ENCODE data around the gene ZRANB3. TPM values are rescaled to one million over a fixed set of nuclear protein-coding genes. Genes with fewer than 3 reads are reported as not detected.

Gene ZRANB3
- total and polyA plus RNA-seq, 4 donors, result 2.5 to 7.2 (median 4.1) TPM

- TF ChIP-seq CTCF (IDR thresholded peaks at IDR 0.05; ENCODE audit: low read depth, low read length, missing input control) (no peak), ATF3 (IDR thresholded peaks at IDR 0.05) (no peak)
Observed at GRCh38 chr2:135189148-135189547, 341.9 kb downstream of the ZRANB3 start (continued).

GRCh38 chr2:135187270-135187669 is 343.7 kb downstream of the ZRANB3 start:
- Histone ChIP-seq H3K27ac (ENCODE audit: low read depth in 1 of 2, low read length in 2 of 2) (no peak overlapping the region), H3K36me3 (ENCODE audit: control insufficient read depth in 4 of 4, insufficient read depth in 3 of 4, low read depth in 1 of 4, low read length in 3 of 4) (no peaks in the 10 kb centered on the region), H3K9ac (ENCODE audit: low read depth in 1 of 2, low read length in 2 of 2) (no peak overlapping the region), H3K9me3 (ENCODE audit: control insufficient read depth in 4 of 4, low read length in 3 of 4) (peaks cover 0 to 5% (median 0%) of the 10 kb centered on the region in 4 donors), H3K4me1 (ENCODE audit: control insufficient read depth in 4 of 4, insufficient read depth in 4 of 4, low read length in 3 of 4) (no peaks in the 10 kb centered on the region), H3K27me3 (ENCODE audit: control insufficient read depth in 4 of 4, insufficient read depth in 4 of 4, low read length in 3 of 4) (no peaks in the 10 kb centered on the region), H3K4me3 (ENCODE audit: low read depth in 1 of 3, low read length in 3 of 3) (no peak overlapping the region)
- DNase-seq (ENCODE audit: low spot score), result no peak
- 89% methylated on average over 3 of the region's 3 CpGs for WGBS
- TF ChIP-seq FOXA2 (IDR thresholded peaks at IDR 0.05), result no peak
- TF ChIP-seq HNF4G (IDR thresholded peaks at IDR 0.05), result no peak
- TF ChIP-seq RXRA (IDR thresholded peaks at IDR 0.05), result no peak

- no peak for DNase-seq (ENCODE audit: low spot score)
Observed at GRCh38 chr2:135186054-135186453, 345.0 kb downstream of the ZRANB3 start.

More at GRCh38 chr2:135186054-135186453, 345.0 kb downstream of the ZRANB3 start:
- TF ChIP-seq GABPA (IDR thresholded peaks at IDR 0.05 in 1 of 2, conservative IDR thresholded peaks at IDR 0.05 in 1 of 2) (no peak), HNF4G (IDR thresholded peaks at IDR 0.05) (no peak), ATF3 (IDR thresholded peaks at IDR 0.05) (no peak), REST (IDR thresholded peaks at IDR 0.05) (no peak), FOXA2 (IDR thresholded peaks at IDR 0.05) (no peak), NR2F2 (IDR thresholded peaks at IDR 0.05) (no peak), RAD21 (IDR thresholded peaks at IDR 0.05) (no peak), SP1 (IDR thresholded peaks at IDR 0.05) (no peak)
- H3K27ac ChIP-seq (ENCODE audit: low read depth in 1 of 2, low read length in 2 of 2), result no peak overlapping the region
- H3K36me3 ChIP-seq (ENCODE audit: control insufficient read depth in 4 of 4, insufficient read depth in 3 of 4, low read depth in 1 of 4, low read length in 3 of 4), result no peaks in the 10 kb centered on the region
- H3K4me3 ChIP-seq (ENCODE audit: low read depth in 1 of 3, low read length in 3 of 3), result no peak overlapping the region
- H3K27me3 ChIP-seq (ENCODE audit: control insufficient read depth in 4 of 4, insufficient read depth in 4 of 4, low read length in 3 of 4), result no peaks in the 10 kb centered on the region
- H3K9ac ChIP-seq (ENCODE audit: low read depth in 1 of 2, low read length in 2 of 2), result no peak overlapping the region
- 94% methylated on average over 5 of the region's 5 CpGs for WGBS
- H3K4me1 ChIP-seq (ENCODE audit: control insufficient read depth in 4 of 4, insufficient read depth in 4 of 4, low read length in 3 of 4), result no peaks in the 10 kb centered on the region
- H3K9me3 ChIP-seq (ENCODE audit: control insufficient read depth in 4 of 4, low read length in 3 of 4), result peaks cover 0 to 2% (median 0%) of the 10 kb centered on the region in 4 donors

All from liver (tissue), 9 donors.